PC-9 (cell line): Measurements from ENCODE around the gene P2RX7. TPM values are rescaled to one million over a fixed set of nuclear protein-coding genes. Genes with fewer than 3 reads are reported as not detected.

Source experiments
- BruUV-seq: library from RNA; stranded (reverse); fragments of 400-500 nt; replicated peaks from 2 replicates; lab custom pipeline; 2021; lab: Mats Ljungman, UMichigan
- CTCF ChIA-PET: fragments of 300-600 bp; sonication (Branson Sonifier 250); formaldehyde crosslinking; loops from one replicate; lab custom pipeline; 2022; ENCODE audit warnings: antibody characterized with exemption; lab: Charles Lee
- POLR2A ChIA-PET: fragments of 300-600 bp; sonication (Branson Sonifier 250); formaldehyde crosslinking; loops from one replicate; lab custom pipeline; 2022; ENCODE audit warnings: antibody characterized with exemption; ENCODE audit not compliant: unreplicated experiment; lab: Charles Lee
- DNase-seq, 2 experiments: peaks; one replicate each; pipeline versions ENCODE4 v3.0.0 to v3.0.0-alpha.2; 2015 to 2022; ENCODE audit warnings: mixed read lengths in 1 of 2
- H2AFZ ChIP-seq: fragments of 200-600 bp; sonication (generic); 2 replicates; pipeline ENCODE4 v1.8.1; 2017; ENCODE audit warnings: antibody characterized with exemption
- H3F3A ChIP-seq: fragments of 200-600 bp; sonication (generic); 2 replicates; pipeline ENCODE4 v1.8.1; 2017; ENCODE audit warnings: antibody characterized with exemption, mild to moderate bottlenecking, low read depth; ENCODE audit not compliant: insufficient read depth
- H3K27ac ChIP-seq: fragments of 200-600 bp; sonication (generic); 2 replicates; pipeline ENCODE4 v1.6.1; 2016; ENCODE audit warnings: mixed run types
- H3K27me3 ChIP-seq: fragments of 200-600 bp; sonication (generic); 2 replicates; pipeline ENCODE4 v1.6.1; 2016; ENCODE audit warnings: low read depth, mixed run types; ENCODE audit not compliant: insufficient read depth
- H3K36me3 ChIP-seq: fragments of 200-600 bp; sonication (generic); 2 replicates; pipeline ENCODE4 v1.6.1; 2016; ENCODE audit warnings: low read depth, mixed run types
- H3K4me1 ChIP-seq: fragments of 200-600 bp; sonication (generic); replicated peaks from 2 replicates; pipeline ENCODE4 v1.6.1; 2016; ENCODE audit warnings: mixed run types; ENCODE audit not compliant: insufficient read depth
- H3K4me2 ChIP-seq: fragments of 200-600 bp; sonication (generic); 2 replicates; pipeline ENCODE4 v1.6.1; 2017; ENCODE audit warnings: mixed run types
- H3K4me3 ChIP-seq: fragments of 200-600 bp; sonication (generic); 2 replicates; pipeline ENCODE4 v1.6.1; 2016; ENCODE audit warnings: mixed run types
- H3K79me2 ChIP-seq: fragments of 200-600 bp; sonication (generic); 2 replicates; pipeline ENCODE4 v1.6.1; 2017; ENCODE audit warnings: low read depth, mixed run types
- H3K9me2 ChIP-seq: fragments of 200-600 bp; sonication (generic); 2 replicates; pipeline ENCODE4 v1.8.1; 2017; ENCODE audit warnings: mild to moderate bottlenecking; ENCODE audit not compliant: insufficient read depth
- H3K9me3 ChIP-seq: fragments of 200-600 bp; sonication (generic); 2 replicates; pipeline ENCODE4 v1.8.1; 2016; ENCODE audit warnings: low read depth; ENCODE audit not compliant: insufficient read depth
- H4K20me1 ChIP-seq: fragments of 200-600 bp; sonication (generic); 2 replicates; pipeline ENCODE4 v1.8.1; 2017; ENCODE audit not compliant: insufficient read depth
- EZH2 ChIP-seq: fragments of 200-600 bp; sonication (generic); IDR thresholded peaks from 2 replicates; pipeline ENCODE4 v1.8.0; 2017; ENCODE audit warnings: antibody characterized with exemption, low read depth
- intact Hi-C: fragments of 100-400 bp; cut with micrococcal nuclease; formaldehyde crosslinking; loops from one replicate; pipeline ENCODE4 v1.10.0; 2022; ENCODE audit not compliant: unreplicated experiment
- total RNA-seq: library from RNA; stranded (reverse); gene quantifications from 2 replicates; pipeline ENCODE4 v1.2.3, GENCODE V29; 2021
- TF ChIP-seq, protein P1 (sequence below): fragments of 200-600 bp; sonication (generic); conservative IDR thresholded peaks from 2 replicates; pipeline ENCODE4 v1.6.1; 2017; ENCODE audit warnings: mixed run types, antibody characterized with exemption, mild to moderate bottlenecking, moderate library complexity

The P2RX7 gene
- total RNA-seq, 1 experiment from 2014 or later = 3.2 TPM

DNA sequence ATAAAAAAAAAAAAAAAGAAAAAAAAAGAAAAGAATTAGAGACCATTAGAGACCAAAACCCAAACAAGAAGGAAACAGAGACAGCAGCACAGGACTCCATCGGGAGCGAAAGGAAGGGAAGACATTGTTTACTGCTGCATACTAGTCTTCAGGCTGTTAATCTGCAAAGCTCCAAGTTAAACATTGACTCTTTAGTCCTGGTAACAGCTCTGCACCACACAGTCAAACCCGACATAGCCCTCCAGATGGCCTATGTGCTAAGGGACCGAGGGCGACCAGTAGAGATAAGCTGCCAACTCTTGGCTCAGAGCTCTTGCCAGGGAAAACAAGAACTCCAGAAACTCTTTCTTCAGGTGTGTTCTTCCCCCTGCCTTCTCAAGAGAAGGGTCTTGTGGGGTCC, 85.1 kb downstream of the P2RX7 start:
- no peak for DNase-seq
- Histone ChIP-seq H3K27me3 (no peaks in the 10 kb centered on the region), H3K36me3 (no peaks in the 10 kb centered on the region), H3K4me3 (no peak overlapping the region), H3K9me3 (no peaks in the 10 kb centered on the region), H3K4me1 (peaks cover 30% of the 10 kb centered on the region), H3K27ac (no peak overlapping the region), H3K79me2 (peaks cover 18% of the 10 kb centered on the region), H3F3A (peaks cover 33% of the 10 kb centered on the region), H4K20me1 (no peaks in the 10 kb centered on the region), H3K9me2 (no peaks in the 10 kb centered on the region), H3K4me2 (no peak overlapping the region), H2AFZ (no peak overlapping the region)
- intact Hi-C loops = loop anchor here (1.0 kb wide), 1 partner anchor 93 kb away; no protein-coding TSS in a partner anchor
- ChIA-PET CTCF (no interaction called here), POLR2A (no interaction called here)
- TF ChIP-seq EZH2 = no peak
- TF ChIP-seq, protein P1, sequence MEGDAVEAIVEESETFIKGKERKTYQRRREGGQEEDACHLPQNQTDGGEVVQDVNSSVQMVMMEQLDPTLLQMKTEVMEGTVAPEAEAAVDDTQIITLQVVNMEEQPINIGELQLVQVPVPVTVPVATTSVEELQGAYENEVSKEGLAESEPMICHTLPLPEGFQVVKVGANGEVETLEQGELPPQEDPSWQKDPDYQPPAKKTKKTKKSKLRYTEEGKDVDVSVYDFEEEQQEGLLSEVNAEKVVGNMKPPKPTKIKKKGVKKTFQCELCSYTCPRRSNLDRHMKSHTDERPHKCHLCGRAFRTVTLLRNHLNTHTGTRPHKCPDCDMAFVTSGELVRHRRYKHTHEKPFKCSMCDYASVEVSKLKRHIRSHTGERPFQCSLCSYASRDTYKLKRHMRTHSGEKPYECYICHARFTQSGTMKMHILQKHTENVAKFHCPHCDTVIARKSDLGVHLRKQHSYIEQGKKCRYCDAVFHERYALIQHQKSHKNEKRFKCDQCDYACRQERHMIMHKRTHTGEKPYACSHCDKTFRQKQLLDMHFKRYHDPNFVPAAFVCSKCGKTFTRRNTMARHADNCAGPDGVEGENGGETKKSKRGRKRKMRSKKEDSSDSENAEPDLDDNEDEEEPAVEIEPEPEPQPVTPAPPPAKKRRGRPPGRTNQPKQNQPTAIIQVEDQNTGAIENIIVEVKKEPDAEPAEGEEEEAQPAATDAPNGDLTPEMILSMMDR = no peak
- no TSS peak for BruUV-seq

DNA sequence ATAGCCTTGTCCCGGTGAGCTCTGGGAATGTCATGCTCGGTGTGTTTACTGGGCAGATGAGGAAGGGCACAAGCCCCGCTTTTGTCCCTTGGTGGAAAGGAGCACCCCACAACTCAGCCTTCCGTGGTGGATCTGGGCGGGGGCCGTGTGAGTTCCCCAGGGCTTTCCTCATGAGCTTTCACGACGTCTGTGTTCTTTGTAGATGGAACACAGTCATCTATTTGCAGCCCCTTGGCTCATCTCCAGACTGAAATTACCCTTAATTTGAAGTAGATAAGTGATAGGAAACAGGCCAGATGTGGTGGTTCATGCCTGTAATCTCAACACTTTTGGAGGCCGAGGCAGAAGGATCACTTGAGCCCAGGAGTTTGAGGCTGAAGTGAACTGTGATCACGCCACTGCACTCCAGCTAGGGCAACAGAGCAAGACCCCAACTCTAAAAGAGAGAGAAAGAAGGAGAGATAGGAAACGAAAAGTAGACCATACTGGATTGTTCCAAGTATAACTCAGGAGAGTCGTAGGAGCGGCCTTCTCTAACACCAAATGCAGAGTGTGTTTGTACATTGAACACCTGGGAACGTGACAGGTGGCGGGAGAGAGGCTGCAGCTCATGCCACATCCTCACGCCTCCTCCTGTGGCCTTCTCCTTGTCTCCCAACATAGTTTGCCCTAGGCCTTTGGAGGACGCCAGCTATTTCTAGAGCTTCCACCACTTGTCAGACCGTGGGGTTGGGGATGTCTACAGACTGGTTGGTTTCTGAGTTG, 86.1 kb downstream of the P2RX7 start:
- Histone ChIP-seq H3K9me2 (no peaks in the 10 kb centered on the region), H3K4me1 (peaks cover 21% of the 10 kb centered on the region), H3K9me3 (no peaks in the 10 kb centered on the region), H3K27me3 (no peaks in the 10 kb centered on the region), H3F3A (peaks cover 30% of the 10 kb centered on the region), H3K4me3 (no peak overlapping the region), H4K20me1 (no peaks in the 10 kb centered on the region), H3K79me2 (peaks cover 13% of the 10 kb centered on the region), H3K27ac (no peak overlapping the region), H2AFZ (no peak overlapping the region), H3K4me2 (no peak overlapping the region), H3K36me3 (no peaks in the 10 kb centered on the region)
- CTCF ChIA-PET = interaction anchor here (0.5 to 0.6 kb wide), 2 partner anchors 31 to 569 kb away, joined by 3 to 4 read pairs; no protein-coding TSS in a partner anchor
- TF ChIP-seq, protein P1 = no peak
- TF ChIP-seq EZH2 = no peak
- POLR2A ChIA-PET = no interaction called here
- intact Hi-C loops = no loop called here
- no peak for DNase-seq
- BruUV-seq = no TSS peak

DNA sequence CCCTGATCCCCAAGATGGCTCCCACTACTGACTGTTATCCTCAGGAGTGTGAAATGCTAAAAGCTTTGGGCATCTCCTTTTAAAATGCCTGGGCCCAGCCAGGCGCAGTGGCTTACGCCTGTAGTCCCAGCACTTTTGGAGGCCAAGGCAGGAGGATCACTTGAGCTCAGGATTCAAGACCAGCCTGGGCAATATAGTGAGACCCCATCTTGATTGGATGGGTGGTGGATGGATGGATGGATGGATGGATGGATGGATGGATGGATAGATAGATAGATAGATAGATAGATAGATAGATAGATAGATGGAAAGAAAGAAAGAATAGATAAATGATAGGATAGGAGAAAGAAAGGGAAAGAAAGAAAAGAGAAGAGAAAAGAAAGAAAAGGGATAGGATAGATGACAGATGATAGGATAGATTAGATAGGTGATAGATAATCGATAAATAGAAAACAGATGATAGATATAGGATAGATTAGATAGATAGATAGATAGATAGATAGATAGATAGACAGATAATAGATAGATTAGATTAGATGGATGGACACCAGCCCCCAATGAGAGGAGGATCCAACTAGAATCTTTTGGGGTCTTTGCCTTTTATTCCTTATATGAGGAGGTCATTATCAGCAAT, 86.8 kb downstream of the P2RX7 start:
- H3K27ac ChIP-seq = no peak overlapping the region
- no peak overlapping the region for H2AFZ ChIP-seq
- no peaks in the 10 kb centered on the region for H3K36me3 ChIP-seq
- no peak for TF ChIP-seq EZH2
- TF ChIP-seq, protein P1 = no peak
- BruUV-seq = no TSS peak
- ChIA-PET POLR2A (no interaction called here), CTCF (interaction anchor here (0.6 kb wide), 1 partner anchor 568 kb away, joined by 4 read pairs; no protein-coding TSS in a partner anchor)
- H3K4me3 ChIP-seq = no peak overlapping the region
- no peak for DNase-seq
- H3K27me3 ChIP-seq = no peaks in the 10 kb centered on the region
- H3K9me2 ChIP-seq = no peaks in the 10 kb centered on the region
- H3K79me2 ChIP-seq = peaks cover 13% of the 10 kb centered on the region
- no peak overlapping the region for H3K4me2 ChIP-seq
- H3K9me3 ChIP-seq = no peaks in the 10 kb centered on the region
- H4K20me1 ChIP-seq = no peaks in the 10 kb centered on the region
- intact Hi-C loops = no loop called here
- peaks cover 14% of the 10 kb centered on the region for H3K4me1 ChIP-seq
- H3F3A ChIP-seq = peaks cover 23% of the 10 kb centered on the region
